Measurements from ENCODE around the gene HMGB1.

GRCh38 chr13:30409886-30410704 lies 55.6 kb downstream of the HMGB1 start:
- TF ChIP-seq, protein P1, sequence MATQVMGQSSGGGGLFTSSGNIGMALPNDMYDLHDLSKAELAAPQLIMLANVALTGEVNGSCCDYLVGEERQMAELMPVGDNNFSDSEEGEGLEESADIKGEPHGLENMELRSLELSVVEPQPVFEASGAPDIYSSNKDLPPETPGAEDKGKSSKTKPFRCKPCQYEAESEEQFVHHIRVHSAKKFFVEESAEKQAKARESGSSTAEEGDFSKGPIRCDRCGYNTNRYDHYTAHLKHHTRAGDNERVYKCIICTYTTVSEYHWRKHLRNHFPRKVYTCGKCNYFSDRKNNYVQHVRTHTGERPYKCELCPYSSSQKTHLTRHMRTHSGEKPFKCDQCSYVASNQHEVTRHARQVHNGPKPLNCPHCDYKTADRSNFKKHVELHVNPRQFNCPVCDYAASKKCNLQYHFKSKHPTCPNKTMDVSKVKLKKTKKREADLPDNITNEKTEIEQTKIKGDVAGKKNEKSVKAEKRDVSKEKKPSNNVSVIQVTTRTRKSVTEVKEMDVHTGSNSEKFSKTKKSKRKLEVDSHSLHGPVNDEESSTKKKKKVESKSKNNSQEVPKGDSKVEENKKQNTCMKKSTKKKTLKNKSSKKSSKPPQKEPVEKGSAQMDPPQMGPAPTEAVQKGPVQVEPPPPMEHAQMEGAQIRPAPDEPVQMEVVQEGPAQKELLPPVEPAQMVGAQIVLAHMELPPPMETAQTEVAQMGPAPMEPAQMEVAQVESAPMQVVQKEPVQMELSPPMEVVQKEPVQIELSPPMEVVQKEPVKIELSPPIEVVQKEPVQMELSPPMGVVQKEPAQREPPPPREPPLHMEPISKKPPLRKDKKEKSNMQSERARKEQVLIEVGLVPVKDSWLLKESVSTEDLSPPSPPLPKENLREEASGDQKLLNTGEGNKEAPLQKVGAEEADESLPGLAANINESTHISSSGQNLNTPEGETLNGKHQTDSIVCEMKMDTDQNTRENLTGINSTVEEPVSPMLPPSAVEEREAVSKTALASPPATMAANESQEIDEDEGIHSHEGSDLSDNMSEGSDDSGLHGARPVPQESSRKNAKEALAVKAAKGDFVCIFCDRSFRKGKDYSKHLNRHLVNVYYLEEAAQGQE (IDR thresholded peaks at IDR 0.05; ENCODE audit: insufficient read depth in 1 of 2, low read depth in 2 of 2, low read length in 2 of 2) = no peak
- TF ChIP-seq SIN3A (IDR thresholded peaks at IDR 0.05; ENCODE audit: borderline replicate concordance, insufficient read depth, low read length) = no peak
- TF ChIP-seq POLR2AphosphoS5 (IDR thresholded peaks at IDR 0.05; ENCODE audit: low read depth, low read length) = no peak
- no peak for TF ChIP-seq TAF1 (IDR thresholded peaks at IDR 0.05; ENCODE audit: borderline replicate concordance, insufficient read depth, low read length)

All from PFSK-1 (cell line).